ENCODE data around the gene KIAA0513. TPM values are rescaled to one million over a fixed set of nuclear protein-coding genes. Genes with fewer than 3 reads are reported as not detected.
A peak's percentile ranks its signal among the peaks of the same experiment; 100 is the strongest.

KIAA0513 gene
- total and polyA plus RNA-seq, 2 experiments from 2014 or later = 12.8 to 24.6 TPM

DNA sequence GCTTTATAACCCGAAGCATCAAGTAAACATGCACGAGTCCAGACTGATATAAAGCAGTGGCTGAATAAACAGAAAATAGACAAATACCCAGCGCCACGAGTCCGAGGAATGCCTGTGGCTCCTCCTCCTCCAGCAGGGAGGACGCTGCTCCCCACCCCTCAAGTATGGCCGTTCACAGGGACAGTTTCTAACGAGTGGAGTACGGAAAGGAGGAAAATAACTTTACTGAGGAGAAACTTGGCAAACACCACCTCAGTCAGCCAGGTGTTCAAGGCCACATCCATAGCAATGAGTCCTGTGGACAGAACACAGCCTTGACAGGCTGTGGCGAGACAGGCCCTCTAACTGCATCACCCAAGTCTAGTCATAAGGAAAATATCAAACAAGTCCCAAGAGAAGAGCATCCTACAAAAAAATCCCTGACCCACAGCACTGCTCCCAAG lies 25.5 kb upstream of the KIAA0513 start:
- Histone ChIP-seq H3K4me1 (ENCODE audit: low read depth) (peaks cover 40% of the 10 kb centered on the region), H3K27ac (peak overlapping the region; percentile 19), H3K9me3 (ENCODE audit: low read depth) (no peaks in the 10 kb centered on the region), H3K27me3 (no peaks in the 10 kb centered on the region), H3K4me3 (no peak overlapping the region), H3K36me3 (no peaks in the 10 kb centered on the region)
- TF ChIP-seq, protein P1, sequence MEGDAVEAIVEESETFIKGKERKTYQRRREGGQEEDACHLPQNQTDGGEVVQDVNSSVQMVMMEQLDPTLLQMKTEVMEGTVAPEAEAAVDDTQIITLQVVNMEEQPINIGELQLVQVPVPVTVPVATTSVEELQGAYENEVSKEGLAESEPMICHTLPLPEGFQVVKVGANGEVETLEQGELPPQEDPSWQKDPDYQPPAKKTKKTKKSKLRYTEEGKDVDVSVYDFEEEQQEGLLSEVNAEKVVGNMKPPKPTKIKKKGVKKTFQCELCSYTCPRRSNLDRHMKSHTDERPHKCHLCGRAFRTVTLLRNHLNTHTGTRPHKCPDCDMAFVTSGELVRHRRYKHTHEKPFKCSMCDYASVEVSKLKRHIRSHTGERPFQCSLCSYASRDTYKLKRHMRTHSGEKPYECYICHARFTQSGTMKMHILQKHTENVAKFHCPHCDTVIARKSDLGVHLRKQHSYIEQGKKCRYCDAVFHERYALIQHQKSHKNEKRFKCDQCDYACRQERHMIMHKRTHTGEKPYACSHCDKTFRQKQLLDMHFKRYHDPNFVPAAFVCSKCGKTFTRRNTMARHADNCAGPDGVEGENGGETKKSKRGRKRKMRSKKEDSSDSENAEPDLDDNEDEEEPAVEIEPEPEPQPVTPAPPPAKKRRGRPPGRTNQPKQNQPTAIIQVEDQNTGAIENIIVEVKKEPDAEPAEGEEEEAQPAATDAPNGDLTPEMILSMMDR (IDR thresholded peaks at IDR 0.05; ENCODE audit: low read depth, low read length) = no peak
- DNase-seq (ENCODE audit: low read depth in 1 of 2, low spot score in 1 of 2) = no peak

DNA sequence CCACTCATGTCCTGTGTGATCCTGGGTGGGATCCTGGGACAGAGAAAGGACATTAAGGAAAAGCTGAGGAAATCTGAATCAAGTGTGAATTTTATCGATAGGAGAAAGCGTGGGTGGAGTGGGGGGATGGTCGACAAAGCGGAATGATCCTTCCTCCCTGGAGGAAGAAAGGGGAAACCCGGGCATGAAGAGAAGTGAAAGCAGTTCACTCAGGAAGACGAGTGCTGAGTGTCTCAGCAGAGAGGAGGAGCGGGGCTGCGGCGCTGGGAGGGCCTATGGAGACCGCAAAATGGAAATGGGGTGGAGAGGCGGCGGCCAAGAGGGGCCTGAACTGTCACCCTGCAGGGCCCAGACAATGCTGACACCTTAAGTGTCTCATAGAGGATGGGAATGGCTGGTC lies 25.0 kb upstream of the KIAA0513 start:
- no peak for DNase-seq (ENCODE audit: low read depth in 1 of 2, low spot score in 1 of 2)
- Histone ChIP-seq H3K27me3 (no peaks in the 10 kb centered on the region), H3K27ac (peak overlapping the region; percentile 19), H3K4me1 (ENCODE audit: low read depth) (peaks cover 40% of the 10 kb centered on the region), H3K9me3 (ENCODE audit: low read depth) (no peaks in the 10 kb centered on the region), H3K36me3 (no peaks in the 10 kb centered on the region), H3K4me3 (no peak overlapping the region)
- TF ChIP-seq, protein P1 (IDR thresholded peaks at IDR 0.05; ENCODE audit: low read depth, low read length) = no peak

DNA sequence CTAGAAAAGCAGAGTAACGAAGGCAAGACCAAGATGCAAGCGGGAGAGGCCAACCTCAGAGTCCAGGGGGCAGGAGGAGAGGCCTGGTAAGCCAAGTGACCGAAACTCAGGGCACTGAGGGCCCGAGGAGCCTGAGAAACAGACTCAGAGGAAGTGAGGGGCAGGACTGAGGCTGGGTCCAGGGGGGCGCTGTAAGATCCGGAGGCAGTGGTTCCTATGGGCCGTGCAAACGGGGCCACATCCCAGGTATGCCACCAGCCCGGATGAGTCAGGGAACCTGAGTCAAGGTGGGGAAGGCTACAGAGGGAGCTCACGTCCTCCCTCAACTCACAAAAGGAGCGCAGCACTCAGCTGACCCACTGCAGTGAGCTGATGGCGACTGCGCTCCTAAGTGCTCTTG lies 24.5 kb upstream of the KIAA0513 start:
- Histone ChIP-seq H3K9me3 (ENCODE audit: low read depth) (no peaks in the 10 kb centered on the region), H3K4me3 (no peak overlapping the region), H3K36me3 (no peaks in the 10 kb centered on the region), H3K27ac (no peak overlapping the region), H3K27me3 (no peaks in the 10 kb centered on the region), H3K4me1 (ENCODE audit: low read depth) (peaks cover 40% of the 10 kb centered on the region)
- TF ChIP-seq, protein P1 (IDR thresholded peaks at IDR 0.05; ENCODE audit: low read depth, low read length) = no peak
- DNase-seq (ENCODE audit: low read depth in 1 of 2, low spot score in 1 of 2) = no peak

DNA sequence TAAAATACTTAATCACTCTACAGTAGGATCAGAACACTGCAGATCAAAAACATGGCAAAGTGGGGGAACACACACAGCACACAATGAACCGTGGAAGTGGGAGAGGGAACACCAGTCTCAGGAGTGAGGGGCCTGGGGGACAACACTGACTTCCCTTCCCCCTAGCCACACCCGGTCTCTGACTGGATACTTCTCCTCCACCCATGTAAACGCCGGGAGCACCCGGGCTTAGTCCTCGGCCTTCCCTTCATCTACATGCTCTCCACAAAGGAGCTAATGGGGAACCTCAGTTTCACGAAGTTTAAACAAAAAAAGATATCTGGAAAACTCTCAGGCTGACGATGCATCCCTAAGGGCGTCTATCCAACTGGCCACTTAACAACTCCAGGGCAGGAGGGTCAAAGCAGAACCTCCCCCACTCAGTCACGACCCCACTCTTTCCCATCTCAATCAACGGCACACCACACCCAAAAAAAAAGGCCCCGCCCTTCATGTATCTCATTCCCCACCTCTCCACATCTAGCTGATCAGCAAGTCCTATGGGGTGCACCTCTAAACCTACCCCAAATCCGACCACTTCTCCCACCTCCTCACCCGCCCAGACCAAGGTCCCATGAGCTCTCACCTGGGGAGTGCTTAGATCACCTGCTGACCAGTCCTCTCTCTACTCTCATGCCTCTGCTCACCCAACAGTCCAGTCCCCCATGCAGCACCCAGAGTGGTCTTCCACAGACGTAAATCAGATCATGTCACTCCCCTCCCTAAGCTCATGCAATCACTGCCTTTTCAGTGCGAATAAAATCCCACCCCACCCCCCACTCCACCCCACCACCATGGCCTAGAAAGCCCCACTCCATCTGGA lies 23.6 kb upstream of the KIAA0513 start:
- H3K36me3 ChIP-seq = no peaks in the 10 kb centered on the region
- H3K4me1 ChIP-seq (ENCODE audit: low read depth) = peaks cover 40% of the 10 kb centered on the region
- H3K27me3 ChIP-seq = no peaks in the 10 kb centered on the region
- H3K27ac ChIP-seq = peak overlapping the region; percentile 51
- H3K4me3 ChIP-seq = no peak overlapping the region
- no peak for DNase-seq (ENCODE audit: low read depth in 1 of 2, low spot score in 1 of 2)
- TF ChIP-seq, protein P1 (IDR thresholded peaks at IDR 0.05; ENCODE audit: low read depth, low read length) = no peak
- no peaks in the 10 kb centered on the region for H3K9me3 ChIP-seq (ENCODE audit: low read depth)

DNA sequence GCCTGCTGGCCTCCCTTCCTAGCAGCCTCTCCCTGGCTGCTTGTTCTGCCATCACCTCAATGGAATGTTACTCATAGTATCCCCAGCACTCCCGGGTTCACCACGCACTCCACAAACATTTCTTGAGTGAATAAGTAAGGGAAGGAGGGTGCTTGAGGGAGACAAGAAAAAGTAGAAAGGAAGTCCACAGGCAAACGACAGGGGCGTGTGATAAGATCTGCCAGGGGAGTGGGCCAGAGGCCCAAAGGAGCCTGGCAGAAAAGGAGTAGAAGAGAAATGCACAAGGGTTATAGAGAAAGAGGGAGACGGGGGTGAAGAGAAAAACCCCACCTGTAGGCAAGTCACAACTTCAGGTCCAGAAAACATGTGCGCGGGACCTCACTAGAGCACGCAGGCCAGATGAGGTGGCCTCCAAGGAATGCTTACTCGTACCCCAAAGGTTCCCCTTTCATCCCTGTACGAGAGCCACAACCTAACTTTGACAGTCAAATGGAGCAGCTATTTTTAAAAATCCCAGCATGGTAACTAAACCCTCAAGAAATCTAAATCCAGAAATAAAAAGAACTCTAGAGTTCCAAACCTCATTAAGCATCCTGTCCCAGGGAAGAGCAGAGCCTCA lies 22.9 kb upstream of the KIAA0513 start:
- Histone ChIP-seq H3K4me3 (no peak overlapping the region), H3K36me3 (no peaks in the 10 kb centered on the region), H3K4me1 (ENCODE audit: low read depth) (peaks cover 40% of the 10 kb centered on the region), H3K27me3 (no peaks in the 10 kb centered on the region), H3K27ac (peak overlapping the region; percentile 51), H3K9me3 (ENCODE audit: low read depth) (no peaks in the 10 kb centered on the region)
- TF ChIP-seq, protein P1 (IDR thresholded peaks at IDR 0.05; ENCODE audit: low read depth, low read length) = no peak
- DNase-seq (ENCODE audit: low read depth in 1 of 2, low spot score in 1 of 2) = peak in 1 of 2 donors; percentile 81

Measured in cardiac muscle cell (in vitro differentiated cells and primary cell).